GM18951 (cell line): ENCODE results near the gene L3MBTL3.

Experiments
- POLR2A ChIP-seq: IDR thresholded peaks from 4 replicates; pipeline ENCODE4 v1.6.1; 2011; ENCODE audit warnings: mild to moderate bottlenecking; ENCODE audit not compliant: insufficient read length, insufficient read depth; ENCODE audit errors: extremely low read depth
- in situ Hi-C: fragments of 300-500 bp; cut with MboI; formaldehyde crosslinking; loops from one replicate; pipeline ENCODE4 v1.12.0; 2022; ENCODE audit warnings: low sequenced_read_pairs, mixed read lengths, inconsistent platforms; ENCODE audit not compliant: unreplicated experiment

L3MBTL3 gene

GRCh38 chr6:130035211-130035610 lies 16.8 kb downstream of the L3MBTL3 start:
- no peak for TF ChIP-seq POLR2A
- in situ Hi-C loops = no loop called here

- in situ Hi-C loops = no loop called here
- TF ChIP-seq POLR2A = no peak
Measured at GRCh38 chr6:130037207-130037811, 18.9 kb downstream of the L3MBTL3 start.

GRCh38 chr6:130041594-130041993 lies 23.2 kb downstream of the L3MBTL3 start:
- in situ Hi-C loops = no loop called here
- no peak for TF ChIP-seq POLR2A

GRCh38 chr6:130043344-130043743 lies 25.0 kb downstream of the L3MBTL3 start:
- TF ChIP-seq POLR2A = no peak
- in situ Hi-C loops = no loop called here

GRCh38 chr6:130045622-130046021 lies 27.2 kb downstream of the L3MBTL3 start:
- no peak for TF ChIP-seq POLR2A
- in situ Hi-C loops = no loop called here

DNA sequence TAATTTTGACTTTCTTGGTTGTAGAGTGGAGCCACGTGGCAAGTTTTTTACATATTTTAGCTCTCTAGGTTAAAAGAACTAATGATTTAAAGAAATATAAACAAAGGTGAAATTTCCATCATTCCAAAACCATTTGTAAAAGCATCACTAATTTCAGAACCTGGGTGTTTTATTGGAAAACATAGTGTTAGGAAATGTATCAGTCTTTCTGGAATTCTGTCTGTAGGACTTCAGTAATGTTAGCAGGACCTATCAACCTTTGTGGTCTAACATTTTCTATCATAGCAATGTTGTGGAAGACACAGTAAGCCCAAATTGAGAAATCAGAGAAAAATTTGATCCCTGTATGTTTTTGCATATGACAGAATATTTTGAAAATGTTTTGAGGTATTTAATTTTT lies 28.3 kb downstream of the L3MBTL3 start:
- no peak for TF ChIP-seq POLR2A
- in situ Hi-C loops = no loop called here

GRCh38 chr6:130047088-130047995 lies 29.0 kb downstream of the L3MBTL3 start:
- no peak for TF ChIP-seq POLR2A
- in situ Hi-C loops = no loop called here

DNA sequence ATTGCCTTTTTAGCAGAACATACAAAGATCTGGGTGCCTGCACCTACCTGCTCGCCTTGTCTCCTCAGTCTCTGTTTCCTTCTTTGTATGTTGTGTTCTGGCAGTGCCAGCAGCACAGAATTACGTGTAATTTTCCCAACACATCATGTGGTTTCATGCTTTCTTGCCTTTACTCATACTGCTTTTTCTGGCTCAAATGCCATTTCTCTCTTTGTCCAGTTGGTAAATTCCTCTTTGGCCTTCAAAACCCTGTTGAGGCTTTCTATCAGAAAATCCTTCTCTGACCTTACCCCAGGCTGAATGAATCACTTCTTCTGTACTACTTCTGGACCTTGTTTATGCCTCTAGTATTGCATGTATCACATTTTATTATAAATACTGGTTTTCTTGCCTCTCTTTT lies 31.8 kb downstream of the L3MBTL3 start:
- TF ChIP-seq POLR2A = no peak

GRCh38 chr6:130054725-130055124 lies 36.3 kb downstream of the L3MBTL3 start:
- TF ChIP-seq POLR2A = no peak

More for the DNA sequence above, 31.8 kb downstream of the L3MBTL3 start:
- in situ Hi-C loops = no loop called here

DNA sequence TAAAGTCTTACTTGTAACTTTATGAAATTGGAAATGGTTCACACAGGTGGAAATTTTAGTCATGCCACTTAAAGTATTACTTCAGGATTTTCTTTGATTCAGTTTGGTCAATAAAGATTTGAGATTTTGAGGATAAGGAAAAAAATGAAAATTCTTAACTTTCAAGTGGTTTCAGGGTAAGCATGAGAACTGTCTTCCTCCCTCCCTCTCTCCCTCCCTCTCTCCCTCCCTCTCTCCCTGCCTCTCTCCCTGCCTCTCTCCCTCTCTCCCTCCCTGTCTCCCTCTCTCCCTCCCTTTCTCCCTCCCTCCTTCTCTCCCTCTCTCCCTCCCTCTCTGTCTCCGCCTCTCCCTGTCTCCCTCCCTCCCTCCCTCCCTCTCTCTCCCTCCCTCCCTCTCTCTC lies 36.9 kb downstream of the L3MBTL3 start:
- no peak for TF ChIP-seq POLR2A
- in situ Hi-C loops = no loop called here

More at GRCh38 chr6:130054725-130055124, 36.3 kb downstream of the L3MBTL3 start:
- in situ Hi-C loops = no loop called here

- in situ Hi-C loops = no loop called here
- TF ChIP-seq POLR2A = no peak
Measured at GRCh38 chr6:130057495-130057894, 39.1 kb downstream of the L3MBTL3 start.

- TF ChIP-seq POLR2A = no peak
- in situ Hi-C loops = no loop called here
Measured at GRCh38 chr6:130063806-130064205, 45.4 kb downstream of the L3MBTL3 start.

- no peak for TF ChIP-seq POLR2A
- in situ Hi-C loops = no loop called here
Measured at GRCh38 chr6:130065609-130066156, 47.3 kb downstream of the L3MBTL3 start.
